ENCODE results near the gene NME3.
A peak's percentile ranks its signal among the peaks of the same experiment; 100 is the strongest.

The NME3 gene

DNA sequence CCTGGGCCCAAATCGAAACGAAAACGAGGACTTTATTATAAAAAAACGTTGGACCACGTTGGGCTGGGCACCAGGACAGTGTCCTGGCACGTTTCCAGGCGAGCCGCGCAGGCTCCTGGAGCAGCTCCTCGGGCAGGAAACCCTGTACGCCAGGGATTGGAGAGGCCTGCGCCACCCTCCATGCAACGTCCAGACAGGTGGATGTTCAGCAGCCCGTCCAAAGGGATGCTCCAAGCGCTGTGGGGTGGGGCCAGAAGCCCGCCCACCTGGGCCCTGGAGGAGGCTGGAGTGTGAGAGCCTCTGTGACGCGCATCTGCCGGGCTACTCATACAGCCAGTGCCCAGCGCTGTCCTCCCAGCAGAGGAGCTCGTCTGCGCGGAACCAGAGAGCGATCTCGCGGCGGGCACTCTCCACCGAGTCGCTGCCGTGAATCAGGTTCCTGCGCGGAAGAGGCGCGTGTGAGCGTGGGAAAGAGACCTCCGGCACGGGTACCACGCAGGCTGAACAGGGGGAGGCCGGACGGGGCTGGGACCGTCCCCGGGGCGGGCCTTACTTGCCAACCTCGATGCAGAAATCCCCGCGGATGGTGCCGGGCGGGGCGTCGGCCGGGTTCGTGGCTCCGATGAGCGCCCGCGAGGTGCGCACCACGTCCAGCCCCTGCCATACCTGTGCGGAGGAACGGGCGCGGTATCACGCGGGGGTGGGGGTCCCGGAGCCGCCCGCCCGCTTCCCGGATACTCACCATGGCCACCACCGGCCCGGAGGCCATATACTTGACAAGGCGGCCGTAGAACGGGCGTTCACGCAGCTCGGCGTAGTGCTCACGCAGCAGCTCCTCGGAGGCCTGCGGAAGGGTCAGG is 785 bp downstream of the NME3 start:
- DNase-seq (ENCODE audit: low read depth, low spot score) = no peak
- H3K27ac ChIP-seq = peak overlapping the region; percentile 88

DNA sequence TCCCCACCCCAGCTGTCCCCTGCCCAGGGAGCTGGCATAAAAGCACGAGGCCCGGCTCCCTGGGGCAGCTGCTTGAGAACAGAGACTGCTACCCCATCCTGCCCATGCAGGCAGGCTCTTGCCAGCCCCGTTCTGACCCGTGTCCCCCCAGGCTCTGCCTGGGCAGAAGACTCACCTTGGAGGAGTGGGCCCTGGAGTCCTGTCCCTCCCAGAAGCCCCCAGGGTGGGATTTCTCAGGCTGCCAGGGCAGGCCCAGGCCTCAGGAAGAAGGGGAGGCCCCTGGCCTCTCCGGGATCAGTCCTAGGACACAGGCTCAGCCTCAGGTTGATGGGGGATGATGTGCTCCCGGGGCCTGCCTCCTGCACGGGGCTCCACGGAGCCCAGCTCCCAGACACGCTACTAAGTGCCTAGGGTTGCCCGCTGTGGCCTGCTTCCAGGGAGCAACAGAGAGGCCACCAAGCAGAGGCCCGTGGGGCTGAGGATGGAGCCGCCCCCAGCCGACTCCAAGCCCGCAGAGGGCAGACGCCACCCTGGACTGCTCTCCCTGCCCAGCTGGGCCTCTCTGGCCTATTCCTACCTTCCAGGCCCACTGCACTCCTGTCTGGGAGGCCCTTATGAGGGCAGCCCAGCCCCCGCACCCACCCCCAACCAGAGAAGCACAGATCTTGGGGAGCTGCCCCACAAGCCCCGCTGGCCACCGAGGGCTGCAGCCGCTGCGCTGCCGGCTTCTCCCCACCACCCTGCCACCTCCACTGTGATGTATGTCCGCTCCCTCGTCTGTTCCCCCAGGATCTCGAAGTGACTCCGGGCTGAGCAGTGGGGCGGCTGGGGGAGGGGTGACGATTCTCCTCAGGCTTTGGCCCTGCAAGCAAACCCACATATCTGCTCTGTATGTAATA is 1.7 kb downstream of the NME3 start:
- no peak overlapping the region for H3K27ac ChIP-seq
- DNase-seq (ENCODE audit: low read depth, low spot score) = no peak

DNA sequence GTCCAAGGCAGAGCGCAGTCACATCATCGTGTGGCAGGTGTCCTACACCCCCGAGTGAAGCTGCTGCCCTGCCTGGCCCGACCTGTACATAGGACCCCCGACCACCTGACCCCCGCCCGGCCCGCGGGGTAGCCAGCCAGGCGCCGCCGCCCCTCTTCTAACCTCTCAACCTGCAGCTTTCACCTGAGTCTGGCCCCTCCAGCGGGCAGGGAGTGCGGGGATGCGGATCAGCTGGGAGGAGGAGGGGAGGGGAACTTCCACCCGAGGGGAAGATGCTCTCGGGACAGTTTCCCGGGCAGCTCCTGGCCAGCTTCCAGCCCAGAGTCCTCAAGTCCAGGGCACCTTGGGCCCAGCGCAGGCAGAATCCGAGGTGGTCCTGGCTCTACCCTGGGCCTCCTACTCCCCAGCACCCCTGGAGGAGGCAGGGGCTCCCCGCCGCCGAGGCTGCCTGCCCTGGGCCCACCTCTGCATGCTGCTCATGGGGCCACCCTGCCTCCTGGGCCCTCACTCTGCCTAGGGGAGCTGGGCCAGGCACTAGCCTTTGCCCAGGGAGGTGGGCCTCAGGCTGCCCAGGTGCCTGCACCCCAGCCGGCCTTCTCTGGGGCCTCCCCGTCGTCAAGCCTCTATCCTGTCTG is 2.5 kb downstream of the NME3 start:
- DNase-seq (ENCODE audit: low read depth, low spot score) = no peak

DNA sequence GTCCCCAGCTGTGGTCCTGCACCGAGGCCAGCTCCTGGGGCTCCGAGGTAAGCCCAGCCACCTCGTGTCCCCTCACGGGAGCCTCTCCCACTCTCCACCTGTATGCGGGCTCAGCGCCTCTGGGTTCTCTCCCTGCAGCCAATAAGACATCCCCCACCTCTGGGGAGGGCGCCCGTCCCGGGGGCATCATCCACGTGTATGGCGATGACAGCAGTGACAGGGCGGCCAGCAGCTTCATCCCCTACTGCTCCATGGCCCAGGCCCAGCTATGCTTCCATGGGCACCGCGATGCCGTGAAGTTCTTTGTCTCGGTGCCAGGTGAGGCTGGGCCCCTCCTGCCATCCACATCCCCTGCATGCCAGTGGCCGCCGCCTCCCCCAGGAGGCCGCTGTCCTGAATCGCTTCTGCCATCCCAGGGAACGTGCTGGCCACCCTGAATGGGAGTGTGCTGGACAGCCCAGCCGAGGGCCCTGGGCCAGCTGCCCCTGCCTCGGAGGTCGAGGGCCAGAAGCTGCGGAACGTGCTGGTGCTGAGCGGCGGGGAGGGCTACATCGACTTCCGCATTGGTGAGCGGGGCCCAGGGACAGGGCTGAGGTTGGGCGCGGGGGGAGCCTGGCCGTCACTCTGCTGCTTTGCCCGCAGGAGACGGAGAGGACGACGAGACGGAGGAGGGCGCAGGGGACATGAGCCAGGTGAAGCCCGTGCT is 3.1 kb downstream of the NME3 start:
- no peak for DNase-seq (ENCODE audit: low read depth, low spot score)
- H3K27ac ChIP-seq = no peak overlapping the region

More for the DNA sequence above, 2.5 kb downstream of the NME3 start:
- no peak overlapping the region for H3K27ac ChIP-seq

DNA sequence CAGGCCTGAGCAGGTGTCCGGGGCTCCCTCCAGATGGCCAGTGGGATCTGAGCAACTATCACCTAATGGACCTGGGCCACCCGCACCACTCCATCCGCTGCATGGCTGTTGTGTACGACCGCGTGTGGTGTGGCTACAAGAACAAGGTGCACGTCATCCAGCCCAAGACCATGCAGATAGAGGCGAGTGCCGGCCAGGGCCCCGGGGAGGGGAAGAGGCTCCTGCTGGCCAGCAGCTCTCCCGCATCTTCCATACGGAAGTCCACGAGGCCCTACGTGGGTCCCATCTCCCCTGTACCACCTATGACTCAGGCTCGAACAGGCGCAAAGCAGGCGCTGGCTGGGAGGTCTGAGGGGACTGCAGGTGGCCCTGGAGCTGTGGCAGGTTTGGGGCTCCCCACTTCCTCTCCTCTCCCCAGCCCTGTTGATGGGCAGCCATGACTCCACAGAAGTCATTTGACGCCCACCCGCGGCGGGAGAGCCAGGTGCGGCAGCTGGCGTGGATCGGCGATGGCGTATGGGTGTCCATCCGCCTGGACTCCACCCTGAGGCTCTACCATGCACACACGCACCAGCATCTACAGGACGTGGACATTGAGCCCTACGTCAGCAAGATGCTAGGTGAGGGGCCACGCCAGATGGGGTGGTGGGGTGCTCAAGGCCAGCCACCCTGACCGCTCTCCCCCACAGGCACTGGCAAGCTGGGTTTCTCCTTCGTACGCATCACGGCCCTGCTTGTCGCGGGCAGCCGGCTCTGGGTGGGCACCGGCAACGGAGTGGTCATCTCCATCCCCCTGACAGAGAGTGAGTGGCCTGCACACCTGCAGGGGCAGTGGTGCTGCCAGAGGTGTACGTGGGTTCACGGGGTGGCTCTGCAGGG is 4.0 kb downstream of the NME3 start:
- no peak for DNase-seq (ENCODE audit: low read depth, low spot score)
- no peak overlapping the region for H3K27ac ChIP-seq

DNA sequence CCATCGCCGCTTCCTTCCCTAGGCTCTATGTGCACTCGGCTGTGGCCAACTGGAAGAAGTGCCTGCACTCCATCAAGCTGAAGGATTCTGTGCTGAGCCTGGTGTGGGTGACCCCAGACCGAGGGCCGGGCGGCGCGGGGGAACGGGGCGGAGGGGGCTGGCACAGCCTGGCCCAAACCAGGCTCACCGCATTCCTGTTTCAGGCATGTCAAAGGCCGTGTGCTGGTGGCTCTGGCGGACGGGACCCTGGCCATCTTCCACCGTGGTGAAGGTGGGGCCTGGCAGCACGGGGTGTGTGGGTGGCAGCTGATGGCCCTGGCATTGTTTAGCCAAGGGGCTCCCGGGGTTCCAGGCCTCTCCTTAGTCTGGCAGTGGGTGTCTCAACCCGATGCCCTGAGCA is 4.6 kb downstream of the NME3 start:
- no peak for DNase-seq (ENCODE audit: low read depth, low spot score)
- no peak overlapping the region for H3K27ac ChIP-seq

DNA sequence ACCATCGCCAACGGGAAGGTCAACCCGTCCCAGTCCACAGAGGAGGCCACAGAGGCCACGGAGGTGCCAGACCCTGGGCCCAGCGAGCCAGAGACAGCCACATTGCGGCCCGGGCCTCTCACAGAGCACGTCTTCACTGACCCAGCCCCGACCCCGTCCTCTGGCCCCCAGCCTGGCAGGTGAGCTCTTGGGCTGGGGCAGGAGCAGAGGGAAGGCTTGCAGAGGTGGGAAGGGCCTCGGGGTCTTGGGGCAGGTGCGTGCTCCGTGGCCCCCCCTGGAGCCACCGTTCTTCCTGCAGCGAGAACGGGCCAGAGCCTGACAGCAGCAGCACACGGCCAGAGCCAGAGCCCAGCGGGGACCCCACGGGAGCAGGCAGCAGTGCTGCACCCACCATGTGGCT is 5.1 kb downstream of the NME3 start:
- H3K27ac ChIP-seq = no peak overlapping the region
- DNase-seq (ENCODE audit: low read depth, low spot score) = no peak

DNA sequence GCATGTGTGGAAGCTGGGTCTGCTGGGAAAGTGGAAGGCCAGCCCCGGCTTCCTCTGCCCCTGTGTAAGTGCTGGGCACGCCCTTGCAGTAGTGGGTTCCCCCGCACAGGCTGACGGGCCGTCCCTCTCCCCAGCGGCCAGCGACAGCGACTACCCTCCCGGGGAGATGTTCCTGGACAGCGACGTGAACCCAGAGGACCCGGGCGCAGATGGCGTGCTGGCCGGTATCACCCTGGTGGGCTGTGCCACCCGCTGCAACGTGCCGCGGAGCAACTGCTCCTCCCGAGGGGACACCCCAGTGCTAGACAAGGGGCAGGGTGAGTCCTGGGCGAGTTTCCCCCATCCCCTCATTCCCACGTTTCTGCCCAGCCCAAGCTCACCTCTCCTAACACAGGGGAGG is 5.5 kb downstream of the NME3 start:
- no peak overlapping the region for H3K27ac ChIP-seq
- DNase-seq (ENCODE audit: low read depth, low spot score) = no peak

DNA sequence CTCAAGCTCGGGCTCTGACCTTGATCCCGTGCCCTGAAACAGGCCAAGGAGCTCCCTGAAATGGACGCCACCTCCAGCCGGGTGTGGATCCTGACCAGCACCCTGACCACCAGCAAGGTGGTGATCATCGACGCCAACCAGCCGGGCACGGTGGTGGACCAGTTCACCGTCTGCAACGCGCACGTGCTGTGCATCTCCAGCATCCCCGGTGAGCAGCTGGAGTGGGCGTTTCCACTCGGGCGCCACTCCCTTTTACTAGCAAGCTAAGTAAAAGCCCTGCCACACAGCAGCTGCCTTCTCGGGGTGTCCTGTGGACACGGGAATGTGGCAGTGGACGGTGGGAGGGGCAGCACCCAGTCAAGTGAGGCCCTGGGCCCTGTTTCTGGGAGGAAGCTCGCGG is 6.4 kb downstream of the NME3 start:
- no peak for DNase-seq (ENCODE audit: low read depth, low spot score)
- no peak overlapping the region for H3K27ac ChIP-seq

DNA sequence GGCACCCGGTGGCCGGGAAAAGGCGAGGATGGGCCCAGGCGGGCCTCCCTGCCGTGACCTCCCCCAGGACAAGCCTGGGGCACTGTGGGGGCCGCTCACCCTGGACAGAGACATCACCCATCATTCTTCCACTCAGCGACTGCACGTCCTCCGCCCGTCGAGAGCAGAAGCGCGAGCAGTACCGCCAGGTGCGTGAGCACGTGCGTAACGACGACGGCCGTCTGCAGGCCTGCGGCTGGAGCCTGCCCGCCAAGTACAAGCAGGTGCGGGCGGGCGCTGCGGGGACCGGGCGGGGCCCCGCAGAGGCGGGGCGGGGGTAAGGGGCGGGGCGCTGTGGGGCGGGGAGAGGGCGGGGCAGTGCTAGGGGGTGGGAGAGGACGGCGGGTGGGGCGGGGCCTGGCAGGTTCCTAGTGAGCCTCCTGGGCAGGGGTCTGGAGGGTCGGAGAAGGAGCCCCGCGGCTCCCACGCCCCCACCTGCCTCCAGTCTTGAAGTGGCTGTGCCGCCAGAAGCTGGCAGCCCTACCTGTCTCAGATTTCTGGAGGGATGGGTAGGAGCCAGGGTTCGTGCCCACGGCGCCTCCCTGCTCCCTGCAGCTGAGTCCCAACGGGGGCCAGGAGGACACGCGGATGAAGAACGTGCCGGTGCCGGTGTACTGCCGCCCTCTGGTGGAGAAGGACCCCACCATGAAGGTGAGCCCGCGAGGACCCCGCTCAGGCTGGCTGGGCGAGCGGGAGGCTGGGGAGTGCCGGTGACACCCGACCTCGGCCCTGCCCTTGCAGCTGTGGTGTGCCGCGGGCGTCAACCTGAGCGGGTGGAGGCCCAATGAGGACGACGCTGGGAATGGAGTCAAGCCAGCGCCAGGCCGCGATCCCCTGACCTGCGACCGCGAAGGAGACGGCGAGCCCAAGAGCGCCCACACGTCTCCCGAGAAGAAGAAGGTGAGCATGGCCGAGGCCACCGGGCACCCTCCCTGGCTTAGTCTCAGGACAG is 7.5 kb downstream of the NME3 start:
- H3K27ac ChIP-seq = no peak overlapping the region
- no peak for DNase-seq (ENCODE audit: low read depth, low spot score)

DNA sequence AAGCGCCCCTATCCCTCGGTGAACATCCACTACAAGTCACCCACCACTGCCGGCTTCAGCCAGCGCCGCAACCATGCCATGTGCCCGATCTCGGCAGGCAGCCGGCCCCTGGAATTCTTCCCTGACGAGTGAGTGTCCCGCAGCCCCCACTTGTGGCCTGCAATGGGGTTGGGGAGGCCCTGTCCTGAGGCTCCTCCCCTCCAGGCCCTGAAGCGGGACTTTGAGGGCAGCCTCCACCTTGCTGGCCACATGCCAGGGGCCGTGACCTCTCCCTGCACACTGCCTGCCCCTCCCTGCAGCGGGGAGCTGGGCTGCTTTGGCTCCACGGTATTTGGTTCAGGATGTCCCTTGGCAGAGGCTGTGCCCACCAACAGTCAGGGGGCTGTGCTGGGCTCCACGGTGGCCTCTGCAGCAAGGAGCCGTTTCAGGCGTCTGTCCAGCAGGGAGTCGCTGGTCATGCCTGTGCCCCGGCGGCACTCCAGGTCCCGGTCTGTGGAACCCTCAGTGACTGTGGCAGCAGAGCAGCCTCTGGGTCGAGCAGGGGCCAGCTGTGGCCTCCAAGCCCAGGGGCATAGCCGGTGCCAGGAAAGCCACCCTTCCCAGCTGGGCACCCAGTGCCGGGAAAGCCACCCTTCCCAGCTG is 8.3 kb downstream of the NME3 start:
- H3K27ac ChIP-seq = no peak overlapping the region
- no peak for DNase-seq (ENCODE audit: low read depth, low spot score)

DNA sequence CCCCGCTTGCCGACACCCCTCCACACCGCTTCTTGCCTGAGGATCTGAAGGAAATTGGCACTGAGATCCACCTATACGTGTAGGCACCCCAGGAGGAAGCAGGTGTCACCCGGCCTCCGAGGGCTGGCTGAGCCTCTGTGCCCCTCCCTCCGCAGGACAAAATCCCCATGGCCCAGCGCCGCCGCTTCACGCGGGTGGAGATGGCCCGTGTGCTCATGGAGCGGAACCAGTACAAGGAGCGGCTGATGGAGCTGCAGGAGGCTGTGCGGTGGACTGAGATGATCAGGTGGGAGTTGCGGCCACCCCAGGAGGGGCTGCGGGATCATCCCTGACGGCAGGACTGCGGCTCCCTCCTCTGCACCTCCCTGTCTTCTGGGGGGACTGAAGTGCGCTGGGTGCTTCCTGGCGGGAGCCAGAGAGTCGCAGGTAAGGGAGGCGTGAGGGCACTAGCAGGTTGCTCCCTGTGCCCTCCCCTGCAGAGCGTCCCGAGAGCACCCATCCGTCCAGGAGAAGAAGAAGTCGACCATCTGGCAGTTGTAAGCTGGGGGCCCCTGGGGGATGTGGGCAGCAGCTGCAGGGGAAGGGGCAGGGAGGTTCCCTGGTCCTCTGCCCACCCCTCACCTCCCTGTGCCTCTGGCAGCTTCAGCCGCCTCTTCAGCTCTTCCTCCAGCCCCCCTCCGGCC is 9.0 kb downstream of the NME3 start:
- no peak for DNase-seq (ENCODE audit: low read depth, low spot score)
- H3K27ac ChIP-seq = no peak overlapping the region

DNA sequence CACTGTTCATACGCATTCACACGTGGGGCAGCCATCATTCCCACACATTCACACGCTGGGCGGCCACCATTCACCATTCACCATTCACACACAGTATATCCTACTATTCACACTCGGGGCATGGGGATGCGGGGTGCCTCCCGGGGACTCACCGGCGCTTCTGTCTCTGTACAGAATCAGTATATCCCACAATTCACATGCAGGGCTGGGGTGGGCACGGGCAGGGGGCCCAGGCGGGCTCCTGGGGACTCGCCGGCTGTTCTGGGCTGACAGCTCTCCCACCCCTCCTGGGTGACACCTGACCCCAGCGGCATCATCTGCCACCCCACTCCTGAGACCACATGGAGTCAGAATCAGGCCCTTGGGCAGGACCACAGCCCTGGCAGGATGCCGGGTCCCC is 9.6 kb downstream of the NME3 start:
- no peak overlapping the region for H3K27ac ChIP-seq
- DNase-seq (ENCODE audit: low read depth, low spot score) = no peak

DNA sequence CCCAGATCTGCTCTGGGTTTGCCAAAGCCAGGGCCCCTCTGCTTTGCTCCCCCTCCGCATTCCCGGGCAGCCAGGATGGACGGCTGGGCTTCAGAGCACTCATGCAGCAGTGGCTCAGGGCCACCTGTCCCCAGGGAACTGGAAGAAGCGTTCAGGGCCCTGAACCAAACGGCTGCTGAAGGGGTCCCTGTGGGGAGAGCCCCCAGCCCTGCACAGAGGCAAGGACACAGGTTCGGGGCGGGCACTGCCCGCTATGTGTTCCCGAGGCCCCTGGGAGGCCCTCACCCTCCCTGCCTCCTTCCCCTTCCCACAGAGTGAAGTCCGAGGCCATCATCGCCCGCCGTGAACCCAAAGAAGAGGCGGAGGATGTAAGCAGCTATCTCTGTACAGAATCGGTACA is 10.4 kb downstream of the NME3 start:
- H3K27ac ChIP-seq = no peak overlapping the region
- DNase-seq (ENCODE audit: low read depth, low spot score) = no peak

DNA sequence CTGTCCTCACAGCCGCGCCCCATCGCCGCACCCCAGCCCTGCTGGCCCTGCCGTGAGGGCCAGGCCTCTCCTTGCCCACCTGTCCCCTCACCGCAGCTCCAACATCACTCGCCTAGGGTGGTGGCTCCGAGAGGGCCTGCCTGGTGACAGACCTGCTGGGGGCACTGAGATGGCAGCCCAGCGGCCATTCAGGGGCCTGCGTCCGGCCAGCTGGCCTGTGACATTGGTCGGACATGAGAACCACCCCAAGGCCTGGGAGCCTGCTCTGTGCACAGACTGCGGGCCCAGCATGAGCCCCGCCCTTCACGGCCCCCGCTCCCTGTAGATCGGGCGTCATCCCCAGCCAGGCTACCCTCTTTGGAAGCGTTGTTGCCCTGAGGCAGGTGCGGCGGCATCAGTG is 11.8 kb downstream of the NME3 start:
- H3K27ac ChIP-seq = no peak overlapping the region
- no peak for DNase-seq (ENCODE audit: low read depth, low spot score)

DNA sequence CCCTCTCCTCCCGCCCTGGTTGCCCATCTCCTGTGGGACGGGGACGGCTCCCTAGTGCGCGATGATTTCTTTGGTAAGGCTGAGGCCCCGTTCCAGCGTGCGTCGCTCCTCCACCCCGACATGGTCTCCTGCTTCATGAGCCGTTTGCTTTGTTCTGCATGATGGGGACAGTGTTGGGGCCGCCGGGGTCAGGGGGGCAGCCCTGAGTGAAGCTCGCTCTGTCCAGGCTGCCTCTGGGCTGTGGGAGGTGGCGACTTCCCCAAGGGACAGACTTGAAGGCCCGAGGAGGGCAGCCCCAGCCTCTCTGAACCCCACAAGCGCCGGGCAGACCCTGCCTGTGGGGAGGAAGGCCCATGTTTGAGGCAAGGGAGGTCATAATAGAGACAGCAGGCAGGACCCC is 12.4 kb downstream of the NME3 start:
- H3K27ac ChIP-seq = no peak overlapping the region
- no peak for DNase-seq (ENCODE audit: low read depth, low spot score)
